ENCODE results near the gene UBE2U. TPM values are rescaled to one million over a fixed set of nuclear protein-coding genes. Genes with fewer than 3 reads are reported as not detected.
A peak's percentile ranks its signal among the peaks of the same experiment; 100 is the strongest.

UBE2U gene
- total and polyA plus RNA-seq, 2 of the 4 experiments (the other 2 are of a cell fraction), result not detected

- ChIA-PET CTCF (no interaction called here), POLR2A (ENCODE audit: unreplicated experiment) (no interaction called here)
- DNase-seq, result no peak
- H3K27ac ChIP-seq (ENCODE audit: insufficient read depth, low read length), result no peak overlapping the region
- H3K9ac ChIP-seq (ENCODE audit: low read depth, low read length), result no peak overlapping the region
- intact Hi-C loops (cut with micrococcal nuclease) (no loop called here), dilution Hi-C loops (cut with HindIII; ENCODE audit: low sequenced_read_pairs, unreplicated experiment) (no loop called here), in situ Hi-C loops (cut with MboI; ENCODE audit: low sequenced_read_pairs) (no loop called here)
- no peaks in the 10 kb centered on the region for H3K27me3 ChIP-seq (ENCODE audit: control insufficient read depth, insufficient read depth, low read length)
- H3K36me3 ChIP-seq (ENCODE audit: control insufficient read depth, insufficient read depth, low read length), result no peaks in the 10 kb centered on the region
- TF ChIP-seq, protein P1, sequence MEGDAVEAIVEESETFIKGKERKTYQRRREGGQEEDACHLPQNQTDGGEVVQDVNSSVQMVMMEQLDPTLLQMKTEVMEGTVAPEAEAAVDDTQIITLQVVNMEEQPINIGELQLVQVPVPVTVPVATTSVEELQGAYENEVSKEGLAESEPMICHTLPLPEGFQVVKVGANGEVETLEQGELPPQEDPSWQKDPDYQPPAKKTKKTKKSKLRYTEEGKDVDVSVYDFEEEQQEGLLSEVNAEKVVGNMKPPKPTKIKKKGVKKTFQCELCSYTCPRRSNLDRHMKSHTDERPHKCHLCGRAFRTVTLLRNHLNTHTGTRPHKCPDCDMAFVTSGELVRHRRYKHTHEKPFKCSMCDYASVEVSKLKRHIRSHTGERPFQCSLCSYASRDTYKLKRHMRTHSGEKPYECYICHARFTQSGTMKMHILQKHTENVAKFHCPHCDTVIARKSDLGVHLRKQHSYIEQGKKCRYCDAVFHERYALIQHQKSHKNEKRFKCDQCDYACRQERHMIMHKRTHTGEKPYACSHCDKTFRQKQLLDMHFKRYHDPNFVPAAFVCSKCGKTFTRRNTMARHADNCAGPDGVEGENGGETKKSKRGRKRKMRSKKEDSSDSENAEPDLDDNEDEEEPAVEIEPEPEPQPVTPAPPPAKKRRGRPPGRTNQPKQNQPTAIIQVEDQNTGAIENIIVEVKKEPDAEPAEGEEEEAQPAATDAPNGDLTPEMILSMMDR (conservative IDR thresholded peaks at IDR 0.05; ENCODE audit: low read depth, low read length), result no peak
- TF ChIP-seq, protein P2, sequence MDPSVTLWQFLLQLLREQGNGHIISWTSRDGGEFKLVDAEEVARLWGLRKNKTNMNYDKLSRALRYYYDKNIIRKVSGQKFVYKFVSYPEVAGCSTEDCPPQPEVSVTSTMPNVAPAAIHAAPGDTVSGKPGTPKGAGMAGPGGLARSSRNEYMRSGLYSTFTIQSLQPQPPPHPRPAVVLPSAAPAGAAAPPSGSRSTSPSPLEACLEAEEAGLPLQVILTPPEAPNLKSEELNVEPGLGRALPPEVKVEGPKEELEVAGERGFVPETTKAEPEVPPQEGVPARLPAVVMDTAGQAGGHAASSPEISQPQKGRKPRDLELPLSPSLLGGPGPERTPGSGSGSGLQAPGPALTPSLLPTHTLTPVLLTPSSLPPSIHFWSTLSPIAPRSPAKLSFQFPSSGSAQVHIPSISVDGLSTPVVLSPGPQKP (IDR thresholded peaks at IDR 0.05; ENCODE audit: borderline replicate concordance, low read depth, low read length), result no peak
- TF ChIP-seq RFX5 (IDR thresholded peaks at IDR 0.05; ENCODE audit: low read depth, low read length) (no peak), CEBPB (IDR thresholded peaks at IDR 0.05; ENCODE audit: low read depth, low read length) (no peak), BHLHE40 (IDR thresholded peaks at IDR 0.05; ENCODE audit: low read depth, low read length) (no peak), CHD1 (IDR thresholded peaks at IDR 0.05; ENCODE audit: low read depth, low read length) (no peak), RAD21 (IDR thresholded peaks at IDR 0.05; ENCODE audit: low read length) (no peak), NFE2L2 (IDR thresholded peaks at IDR 0.05; ENCODE audit: low read depth, low read length) (no peak), MAFK (IDR thresholded peaks at IDR 0.05; ENCODE audit: low read depth, low read length) (no peak), SMC3 (IDR thresholded peaks at IDR 0.05; ENCODE audit: low read depth, low read length) (no peak), MAZ (IDR thresholded peaks at IDR 0.05; ENCODE audit: borderline replicate concordance, low read depth, low read length) (no peak), RCOR1 (IDR thresholded peaks at IDR 0.05; ENCODE audit: insufficient replicate concordance, low read length) (no peak), USF2 (IDR thresholded peaks at IDR 0.05; ENCODE audit: low read depth, low read length) (no peak), FOS (IDR thresholded peaks at IDR 0.05; ENCODE audit: low read depth, low read length) (no peak), MXI1 (IDR thresholded peaks at IDR 0.05; ENCODE audit: borderline replicate concordance, low read depth, low read length) (no peak), POLR2A (IDR thresholded peaks at IDR 0.05; ENCODE audit: low read depth, low read length) (no peak)
- ATAC-seq (ENCODE audit: low read depth), result no peak
- no peak overlapping the region for H2AK5ac ChIP-seq (ENCODE audit: low read depth, low read length)
- H2BK20ac ChIP-seq (ENCODE audit: low read depth, low read length), result no peak overlapping the region
- H3K4me2 ChIP-seq (ENCODE audit: low read depth, low read length), result no peak overlapping the region
- H3K9me3 ChIP-seq (ENCODE audit: control insufficient read depth, insufficient read depth, low read length), result no peaks in the 10 kb centered on the region
- peak overlapping the region; percentile 57 for H2AK9ac ChIP-seq (replicated peaks; ENCODE audit: low read depth, low read length, poor library complexity)
- H4K8ac ChIP-seq (ENCODE audit: low read depth in 2 of 2, low read length in 2 of 2), result no peak overlapping the region
- no peak overlapping the region for H3K23ac ChIP-seq (ENCODE audit: low read depth, low read length)
- no peak overlapping the region for H4K5ac ChIP-seq (ENCODE audit: low read depth, low read length)
- no peak overlapping the region for H3K56ac ChIP-seq (ENCODE audit: extremely low read depth, insufficient read depth, low read length)
- H2AFZ ChIP-seq (replicated peaks; ENCODE audit: low read length, poor library complexity), result no peak overlapping the region
- no peak overlapping the region for H3K14ac ChIP-seq (replicated peaks; ENCODE audit: low read depth, low read length)
- no TSS peak for BruUV-seq (replicated peaks)
- peaks cover 6% of the 10 kb centered on the region for H3K4me1 ChIP-seq (ENCODE audit: control insufficient read depth, insufficient read depth, low read length)
- no peaks in the 10 kb centered on the region for H3K79me1 ChIP-seq (ENCODE audit: low read depth in 1 of 2, low read length in 2 of 2)
- H2BK15ac ChIP-seq (ENCODE audit: low read depth, low read length), result no peak overlapping the region
- 0 out of 2 replicates have a peak, but pooled peaks cover 4% of the 10 kb centered on the region for H4K20me1 ChIP-seq (ENCODE audit: insufficient read depth, low read length)
- H3K4ac ChIP-seq (ENCODE audit: low read depth, low read length), result no peak overlapping the region
- H3K9me1 ChIP-seq (ENCODE audit: insufficient read depth, low read length), result no peaks in the 10 kb centered on the region; the same call in 1 of the 2 replicates
- H3K18ac ChIP-seq (ENCODE audit: low read depth, low read length), result no peak overlapping the region
- no peak overlapping the region for H2BK120ac ChIP-seq (ENCODE audit: low read depth, low read length)
- no peak overlapping the region for H4K91ac ChIP-seq (ENCODE audit: insufficient read depth, low read depth, low read length)
- WGBS, 2 experiments (ENCODE audit: extremely low coverage in 2 of 2, insufficient read length in 1 of 2), result 100% methylated on average over 3 of the region's 4 CpGs; no CpG with 5 or more reads in 1 of the 2 experiments
- H2BK5ac ChIP-seq (ENCODE audit: low read depth, low read length, poor library complexity, severe bottlenecking), result no peak overlapping the region
- no peak overlapping the region for H3K4me3 ChIP-seq (ENCODE audit: insufficient read depth, low read depth, low read length)
Observed at GRCh38 chr1:64187646-64188045, 15.8 kb upstream of the UBE2U start.
